GM12878 (cell line): ENCODE data around the gene HUNK. TPM values are rescaled to one million over a fixed set of nuclear protein-coding genes. Genes with fewer than 3 reads are reported as not detected.

Experiments used
- ATAC-seq: fragments of 200-7000 bp; cut with Tn5 transposase; 3 replicates; pipeline ENCODE4 v1.9.1; 2020; ENCODE audit warnings: mild to moderate bottlenecking, moderate library complexity
- BruUV-seq: library from RNA; stranded (reverse); fragments of 400-500 nt; replicated peaks from 2 replicates; lab custom pipeline; 2021; lab: Mats Ljungman, UMichigan
- CTCF ChIA-PET: fragments of 300-600 bp; sonication (Branson Sonifier 250); formaldehyde crosslinking; extraction: SDS; loops from one replicate; lab custom pipeline; 2021; ENCODE audit warnings: inconsistent platforms; lab: Yijun Ruan, JAX
- POLR2A ChIA-PET: fragments of 350-600 bp; formaldehyde crosslinking; extraction: SDS; loops from one replicate; lab custom pipeline; 2021; ENCODE audit warnings: inconsistent platforms; lab: Charles Lee
- RAD21 ChIA-PET: fragments of 300-600 bp; sonication (Branson Sonifier 250); formaldehyde crosslinking; loops from one replicate; lab custom pipeline; 2023; ENCODE audit warnings: antibody characterized with exemption; ENCODE audit not compliant: unreplicated experiment; lab: Charles Lee
- SMC1A ChIA-PET: fragments of 300-600 bp; sonication (Branson Sonifier 250); formaldehyde crosslinking; loops from one replicate; lab custom pipeline; 2023; ENCODE audit not compliant: unreplicated experiment, uncharacterized antibody; lab: Charles Lee
- DNase-seq: peaks from one replicate; pipeline ENCODE4 v3.0.0-alpha.2; 2011; ENCODE audit warnings: low read depth, low spot score
- FAIRE-seq: peaks from 3 replicates; lab custom pipeline; 2011; peaks lifted over from hg19 to GRCh38; lab: Jason Lieb, UNC
- H2AFZ ChIP-seq: 2 replicates; pipeline ENCODE4 v1.6.0; 2011; ENCODE audit warnings: low read depth, low read length, control low read depth; ENCODE audit not compliant: control insufficient read depth
- H3K27ac ChIP-seq: 2 replicates; pipeline ENCODE4 v1.5.1; 2011; ENCODE audit warnings: control low read depth; ENCODE audit not compliant: control insufficient read depth, insufficient read depth
- H3K27me3 ChIP-seq, 2 experiments: replicated peaks in 1 of 2; 2 replicates each; pipeline versions ENCODE4 v1.6.0 to v1.6.1; 2011; ENCODE audit warnings: low read length in 1 of 2; ENCODE audit not compliant: control insufficient read depth in 2 of 2, insufficient read depth in 2 of 2
- H3K36me3 ChIP-seq, 2 experiments: 2 replicates each; pipeline ENCODE4 v1.5.1; 2011; ENCODE audit warnings: low read length in 1 of 2; ENCODE audit not compliant: control insufficient read depth in 2 of 2, insufficient read depth in 2 of 2
- H3K4me1 ChIP-seq: 2 replicates; pipeline ENCODE4 v1.6.1; 2011; ENCODE audit warnings: mild to moderate bottlenecking, low read length, moderate library complexity, mixed read lengths; ENCODE audit not compliant: control insufficient read depth, insufficient read depth
- H3K4me2 ChIP-seq: 2 replicates; pipeline ENCODE4 v1.6.0; 2011; ENCODE audit warnings: control low read depth; ENCODE audit not compliant: control insufficient read depth, insufficient read depth
- H3K4me3 ChIP-seq: fragments of 200-600 bp; sonication (generic); 2 replicates; pipeline ENCODE4 v1.5.1; 2016
- H3K79me2 ChIP-seq: 2 replicates; pipeline ENCODE4 v1.6.0; 2011; ENCODE audit warnings: low read length; ENCODE audit not compliant: control insufficient read depth, insufficient read depth
- H3K9ac ChIP-seq: 2 replicates; pipeline ENCODE4 v1.8.0; 2011; ENCODE audit warnings: low read length, control low read depth, mixed read lengths; ENCODE audit not compliant: control insufficient read depth, insufficient read depth
- H3K9me3 ChIP-seq: replicated peaks from 3 replicates; pipeline ENCODE4 v1.5.1; 2011; ENCODE audit warnings: mild to moderate bottlenecking, low read length; ENCODE audit not compliant: control insufficient read depth, insufficient read depth
- H4K20me1 ChIP-seq: 2 replicates; pipeline ENCODE4 v1.6.0; 2011; ENCODE audit not compliant: control insufficient read depth, insufficient read depth
- BRCA1 ChIP-seq: IDR thresholded peaks from 2 replicates; pipeline ENCODE4 v1.6.1; 2011; ENCODE audit warnings: low read depth, low read length, improper control_type of control experiment
- ESRRA ChIP-seq: IDR thresholded peaks from 2 replicates; pipeline ENCODE4 v1.6.1; 2012; ENCODE audit warnings: mild to moderate bottlenecking, low read length, improper control_type of control experiment
- NBN ChIP-seq: fragments of 450-650 bp; IDR thresholded peaks from 2 replicates; pipeline ENCODE4 v1.6.1; 2016
- POLR2AphosphoS5 ChIP-seq: IDR thresholded peaks from 2 replicates; pipeline ENCODE4 v1.6.1; 2011; ENCODE audit warnings: mild to moderate bottlenecking, low read length, inconsistent platforms
- SREBF2 ChIP-seq: IDR thresholded peaks from 2 replicates; pipeline ENCODE4 v1.6.1; 2012; ENCODE audit warnings: mild to moderate bottlenecking, low read length
- TBL1XR1 ChIP-seq: IDR thresholded peaks from 2 replicates; pipeline ENCODE4 v1.6.1; 2012; ENCODE audit warnings: low read depth, low read length, improper control_type of control experiment
- WGBS: methylation state at CpG from one replicate; pipeline ENCODE4 v1.1.6; 2016; ENCODE audit warnings: low lambda C conversion rate; ENCODE audit not compliant: insufficient replicate concordance, insufficient coverage; ENCODE audit errors: missing lambda C conversion rate; 5-methylcytosine and 5-hydroxymethylcytosine counted together
- in situ Hi-C: fragments of 300-500 bp; cut with MboI; formaldehyde crosslinking; loops from 9 replicates; pipeline ENCODE4 v1.14.3; 2018; ENCODE audit warnings: mixed read lengths
- intact Hi-C: fragments of 100-400 bp; cut with micrococcal nuclease; formaldehyde crosslinking; loops from one replicate; pipeline ENCODE4 v1.14.2; 2022; ENCODE audit not compliant: unreplicated experiment
- polyA plus RNA-seq, 11 experiments: library from polyadenylated mRNA; depleted of rRNA in 4 of 11; unstranded in 6 of 11; stranded (reverse) in 5 of 11; fragments of >200 nt; fragmentation: Nextera tagmentation in 4 of 11; fragmentation: Illumina TruSeq in 1 of 11; extraction: Ambion mirVana in 4 of 11; extraction: Trizol in 1 of 11; gene quantifications; 1 replicate in 1 of 11; 2 replicates in 10 of 11; pipeline versions ENCODE4 v1.2.1 to v1.2.3, GENCODE V29; 2011 to 2016; ENCODE audit warnings: inconsistent platforms in 2 of 11, missing spikeins in 2 of 11, low read depth in 1 of 11
- total RNA-seq, 4 experiments: library from RNA; depleted of rRNA in 3 of 4; stranded (reverse); fragments of >200 nt in 3 of 4; fragmentation: Illumina TruSeq in 1 of 4; extraction: Trizol in 1 of 4; gene quantifications; 2 replicates each; pipeline versions ENCODE4 v1.2.1 to v1.2.3, GENCODE V29; 2013 to 2021
- TF ChIP-seq, protein P1 (sequence below): fragments of 450-650 bp; IDR thresholded peaks from 2 replicates; pipeline ENCODE4 v1.6.1; 2018; ENCODE audit warnings: mild to moderate bottlenecking, low read depth, moderate library complexity; ENCODE audit not compliant: partially characterized antibody

HUNK gene
- total and polyA plus RNA-seq, 10 of the 15 experiments (the other 5 are each of a cell fraction or from before 2014, with no cell fraction given), result under 0.01 to 0.14 (median 0.03) TPM; not detected in 7

DNA sequence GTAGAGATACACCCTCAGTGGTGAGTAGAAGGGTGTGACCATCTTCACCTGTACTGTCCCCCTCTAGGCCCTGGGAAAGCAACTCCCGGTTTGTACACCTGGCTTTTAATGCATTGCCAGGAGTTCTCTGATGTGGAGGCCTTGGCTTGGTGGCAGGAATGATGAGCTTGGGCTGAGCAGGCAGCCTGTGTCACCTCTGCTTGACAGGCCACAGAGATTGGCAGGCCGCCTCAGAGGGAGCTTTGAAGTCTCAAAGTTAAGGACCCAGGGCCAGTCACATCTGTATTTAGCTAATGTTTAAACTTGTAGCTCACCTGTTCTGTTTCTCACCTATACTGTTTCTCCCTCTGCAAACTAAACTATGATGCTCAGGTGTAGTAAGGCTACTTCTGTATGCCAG lies 28.5 kb downstream of the HUNK start:
- Histone ChIP-seq H3K27ac (no peak overlapping the region), H3K4me3 (no peak overlapping the region), H3K9ac (no peak overlapping the region), H3K79me2 (no peaks in the 10 kb centered on the region), H3K27me3 (no peaks in the 10 kb centered on the region), H2AFZ (no peak overlapping the region), H3K9me3 (no peaks in the 10 kb centered on the region), H3K4me2 (no peak overlapping the region), H3K36me3 (no peaks in the 10 kb centered on the region), H4K20me1 (no peaks in the 10 kb centered on the region), H3K4me1 (no peaks in the 10 kb centered on the region)
- BruUV-seq, result no TSS peak
- in situ Hi-C loops, result no loop called here
- ATAC-seq (no peak), DNase-seq (no peak), FAIRE-seq (no peak)
- intact Hi-C loops, result no loop called here
- TF ChIP-seq ESRRA, result no peak
- TF ChIP-seq BRCA1, result no peak
- TF ChIP-seq TBL1XR1, result no peak
- TF ChIP-seq NBN, result no peak
- TF ChIP-seq SREBF2, result no peak
- TF ChIP-seq POLR2AphosphoS5, result no peak
- TF ChIP-seq, protein P1, sequence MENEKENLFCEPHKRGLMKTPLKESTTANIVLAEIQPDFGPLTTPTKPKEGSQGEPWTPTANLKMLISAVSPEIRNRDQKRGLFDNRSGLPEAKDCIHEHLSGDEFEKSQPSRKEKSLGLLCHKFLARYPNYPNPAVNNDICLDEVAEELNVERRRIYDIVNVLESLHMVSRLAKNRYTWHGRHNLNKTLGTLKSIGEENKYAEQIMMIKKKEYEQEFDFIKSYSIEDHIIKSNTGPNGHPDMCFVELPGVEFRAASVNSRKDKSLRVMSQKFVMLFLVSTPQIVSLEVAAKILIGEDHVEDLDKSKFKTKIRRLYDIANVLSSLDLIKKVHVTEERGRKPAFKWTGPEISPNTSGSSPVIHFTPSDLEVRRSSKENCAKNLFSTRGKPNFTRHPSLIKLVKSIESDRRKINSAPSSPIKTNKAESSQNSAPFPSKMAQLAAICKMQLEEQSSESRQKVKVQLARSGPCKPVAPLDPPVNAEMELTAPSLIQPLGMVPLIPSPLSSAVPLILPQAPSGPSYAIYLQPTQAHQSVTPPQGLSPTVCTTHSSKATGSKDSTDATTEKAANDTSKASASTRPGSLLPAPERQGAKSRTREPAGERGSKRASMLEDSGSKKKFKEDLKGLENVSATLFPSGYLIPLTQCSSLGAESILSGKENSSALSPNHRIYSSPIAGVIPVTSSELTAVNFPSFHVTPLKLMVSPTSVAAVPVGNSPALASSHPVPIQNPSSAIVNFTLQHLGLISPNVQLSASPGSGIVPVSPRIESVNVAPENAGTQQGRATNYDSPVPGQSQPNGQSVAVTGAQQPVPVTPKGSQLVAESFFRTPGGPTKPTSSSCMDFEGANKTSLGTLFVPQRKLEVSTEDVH, result no peak
- ChIA-PET SMC1A (no interaction called here), CTCF (no interaction called here), POLR2A (no interaction called here), RAD21 (no interaction called here)
- WGBS, result 34% methylated on average over 2 of the region's 2 CpGs
